Body of pancreas (tissue), 4 donors: ENCODE results near the gene ADARB1.

Source experiments
- POLR2A ChIP-seq, 3 donors: fragments of 450-650 bp; IDR thresholded peaks; one replicate each; pipeline ENCODE4 v1.6.1; 2016; ENCODE audit warnings: antibody characterized with exemption in 3 of 3, mild to moderate bottlenecking in 2 of 3
- TF ChIP-seq, protein P1 (sequence below), 7 experiments: fragments of 450-650 bp in 4 of 7; fragments of 200-600 bp in 3 of 7; sonication (generic) in 3 of 7; IDR thresholded peaks; one replicate each; pipeline ENCODE4 v1.5.1; 2016 to 2019; ENCODE audit warnings: antibody characterized with exemption in 7 of 7

DNA sequence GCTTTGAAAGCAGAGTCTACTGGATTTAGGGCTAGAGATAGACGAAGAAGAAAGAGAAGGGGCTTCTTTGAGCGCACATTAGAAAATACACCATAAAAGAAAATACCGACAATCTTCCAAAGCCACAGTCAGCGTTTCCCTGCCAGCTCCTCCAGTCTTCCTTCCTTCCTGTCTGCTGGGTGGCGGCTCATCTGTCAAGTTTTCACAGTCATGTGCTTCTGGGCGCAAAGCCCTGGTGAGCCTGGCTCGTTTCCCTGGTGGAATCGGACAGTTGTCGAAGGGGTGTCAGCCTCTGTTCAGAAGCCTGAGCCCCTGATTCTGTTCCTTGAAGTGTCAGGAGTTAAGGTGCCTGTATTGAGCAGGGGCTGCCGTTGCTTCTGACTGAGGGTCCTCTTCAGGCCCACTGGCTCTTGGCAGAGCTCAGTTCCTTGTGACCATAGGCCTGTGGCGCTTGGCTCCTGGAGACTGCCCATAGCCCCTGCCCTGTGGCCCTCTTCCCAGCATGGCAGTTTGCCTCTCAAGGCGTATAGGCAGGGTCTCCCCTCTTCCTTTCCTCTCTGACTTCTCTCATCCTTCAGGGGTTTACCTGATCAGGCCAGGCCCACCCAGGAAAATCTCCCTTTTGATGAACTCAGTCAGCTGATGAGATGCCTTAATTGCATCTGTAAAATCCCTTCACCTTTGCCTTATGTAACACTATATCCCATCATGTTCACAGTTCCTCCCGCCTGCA, 58.6 kb downstream of the ADARB1 start:
- TF ChIP-seq, protein P1, sequence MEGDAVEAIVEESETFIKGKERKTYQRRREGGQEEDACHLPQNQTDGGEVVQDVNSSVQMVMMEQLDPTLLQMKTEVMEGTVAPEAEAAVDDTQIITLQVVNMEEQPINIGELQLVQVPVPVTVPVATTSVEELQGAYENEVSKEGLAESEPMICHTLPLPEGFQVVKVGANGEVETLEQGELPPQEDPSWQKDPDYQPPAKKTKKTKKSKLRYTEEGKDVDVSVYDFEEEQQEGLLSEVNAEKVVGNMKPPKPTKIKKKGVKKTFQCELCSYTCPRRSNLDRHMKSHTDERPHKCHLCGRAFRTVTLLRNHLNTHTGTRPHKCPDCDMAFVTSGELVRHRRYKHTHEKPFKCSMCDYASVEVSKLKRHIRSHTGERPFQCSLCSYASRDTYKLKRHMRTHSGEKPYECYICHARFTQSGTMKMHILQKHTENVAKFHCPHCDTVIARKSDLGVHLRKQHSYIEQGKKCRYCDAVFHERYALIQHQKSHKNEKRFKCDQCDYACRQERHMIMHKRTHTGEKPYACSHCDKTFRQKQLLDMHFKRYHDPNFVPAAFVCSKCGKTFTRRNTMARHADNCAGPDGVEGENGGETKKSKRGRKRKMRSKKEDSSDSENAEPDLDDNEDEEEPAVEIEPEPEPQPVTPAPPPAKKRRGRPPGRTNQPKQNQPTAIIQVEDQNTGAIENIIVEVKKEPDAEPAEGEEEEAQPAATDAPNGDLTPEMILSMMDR (IDR thresholded peaks at IDR 0.05) = no peak
- TF ChIP-seq POLR2A (IDR thresholded peaks at IDR 0.05) = no peak
